NCI-H128 (cell line): Measurements from ENCODE around the gene FBXO10.
"Not testable (repeated sequence)": the region's sequence is repeated elsewhere in the genome, so short reads cannot be mapped to it uniquely, and the experiment has no call there.

Experiments
- DNase-seq: peaks from one replicate; lab custom pipeline; 2025; ENCODE audit not compliant: unreplicated experiment; lab: John Stamatoyannopoulos, UW

Gene FBXO10

DNA sequence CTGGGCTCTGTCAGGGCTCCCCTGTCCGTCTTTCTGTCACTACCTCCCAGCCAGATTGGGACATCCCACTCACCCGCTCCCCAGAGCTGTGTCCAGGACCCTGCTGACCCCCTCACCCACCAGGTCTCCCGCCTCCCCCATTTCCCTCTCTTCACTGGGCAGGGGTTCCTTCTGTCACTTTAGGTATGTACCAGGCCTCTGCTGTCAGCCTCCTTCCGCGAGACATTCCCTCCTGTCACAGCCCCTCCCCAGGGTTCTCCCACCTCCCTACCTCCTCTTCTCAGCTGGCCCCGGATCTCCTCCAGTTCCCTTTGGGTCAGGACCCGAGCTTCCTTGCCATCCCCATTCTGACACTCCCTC lies 89.9 kb downstream of the FBXO10 start:
- no peak for DNase-seq

DNA sequence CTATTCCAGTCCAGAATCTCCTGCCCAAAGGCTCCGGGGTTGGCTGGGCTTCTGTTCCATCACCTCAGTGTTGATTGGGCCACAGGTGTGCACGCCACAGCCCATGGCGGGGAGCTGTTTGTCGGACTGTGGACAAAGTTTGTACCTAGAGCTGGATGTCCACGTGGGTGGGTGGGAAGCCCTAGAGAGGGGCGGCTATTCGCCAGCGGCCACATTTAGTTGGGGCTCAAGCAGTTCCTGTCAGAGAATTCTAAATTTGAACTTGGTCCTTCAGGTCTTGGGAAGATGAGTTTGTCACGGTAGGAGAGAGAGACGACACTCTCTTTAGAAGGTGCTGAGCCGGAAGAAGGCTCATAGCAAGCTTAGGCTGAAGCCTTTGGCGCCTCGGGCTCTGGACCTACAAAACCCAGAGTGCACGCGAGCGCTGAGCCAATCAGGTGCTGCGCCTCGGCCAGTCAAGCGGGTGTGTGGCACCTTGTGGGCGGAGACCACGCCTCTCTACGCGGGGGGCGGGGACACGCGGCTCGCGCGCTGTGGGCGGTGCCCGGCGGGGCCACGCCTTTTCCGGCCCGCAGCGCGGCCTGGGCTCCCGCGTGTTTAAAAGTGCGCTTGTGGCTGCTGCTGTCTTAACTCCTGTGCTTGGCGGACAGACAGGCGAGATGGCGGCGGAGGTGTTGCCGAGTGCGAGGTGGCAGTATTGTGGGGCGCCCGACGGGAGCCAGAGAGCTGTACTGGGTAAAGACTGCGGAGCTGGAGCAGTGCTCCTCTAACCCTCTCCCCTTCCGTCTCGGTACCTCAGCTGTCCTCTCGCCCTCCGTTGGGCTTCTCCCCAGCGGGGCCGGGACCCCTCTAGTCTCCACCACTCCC lies 90.6 kb downstream of the FBXO10 start, which contains the start of gene POLR1E:
TSS of gene POLR1E (plus strand) at position 560 of the 867 bp plus-strand sequence. CDS start at position 660, 100 bp downstream.
- peak; percentile 96 for DNase-seq

DNA sequence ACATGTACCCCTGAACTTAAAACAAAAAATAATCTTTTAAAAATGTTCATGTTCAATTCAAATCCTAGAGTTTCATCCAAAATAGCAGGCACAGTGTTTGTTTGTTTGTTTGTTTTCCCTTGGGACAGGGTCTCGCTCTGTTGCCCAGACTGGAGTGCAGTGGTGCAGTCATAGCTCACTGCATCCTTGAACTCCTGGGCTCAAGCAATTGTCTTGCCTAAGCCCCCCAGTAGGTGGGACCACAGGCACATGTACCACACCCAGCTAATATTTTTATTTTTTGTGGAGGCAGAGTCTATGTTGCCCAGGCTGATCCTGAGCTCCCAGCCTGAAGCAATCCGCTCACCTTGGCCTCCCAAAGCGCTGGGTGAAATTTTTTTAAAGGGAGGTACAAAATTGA lies 95.4 kb downstream of the FBXO10 start:
- no peak for DNase-seq

DNA sequence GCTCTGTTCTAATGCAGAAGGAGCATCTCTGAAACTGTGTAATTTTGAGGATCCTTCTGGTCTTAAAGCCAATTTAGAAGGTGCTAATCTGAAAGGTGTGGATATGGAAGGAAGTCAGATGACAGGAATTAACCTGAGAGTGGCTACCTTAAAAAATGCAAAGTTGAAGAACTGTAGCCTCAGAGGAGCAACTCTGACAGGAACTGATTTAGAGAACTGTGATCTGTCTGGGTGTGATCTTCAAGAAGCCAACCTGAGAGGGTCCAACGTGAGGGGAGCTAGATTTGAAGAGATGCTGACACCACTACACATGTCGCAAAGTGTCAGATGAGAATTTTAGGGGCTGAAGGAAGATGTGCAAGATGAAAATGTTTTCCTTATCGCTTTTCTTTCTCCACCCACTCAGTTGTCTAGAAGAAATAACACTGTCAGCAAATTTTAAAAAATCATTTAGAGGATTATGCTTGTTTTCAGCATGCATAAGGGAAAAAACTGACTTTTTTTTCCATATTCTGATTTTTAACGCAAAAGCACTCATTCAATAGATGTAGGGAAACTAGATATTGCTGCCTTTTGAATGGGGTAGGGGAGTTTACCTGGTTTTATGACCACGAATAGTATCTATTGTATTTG lies 98.1 kb downstream of the FBXO10 start:
- DNase-seq: not testable (repeated sequence)

DNA sequence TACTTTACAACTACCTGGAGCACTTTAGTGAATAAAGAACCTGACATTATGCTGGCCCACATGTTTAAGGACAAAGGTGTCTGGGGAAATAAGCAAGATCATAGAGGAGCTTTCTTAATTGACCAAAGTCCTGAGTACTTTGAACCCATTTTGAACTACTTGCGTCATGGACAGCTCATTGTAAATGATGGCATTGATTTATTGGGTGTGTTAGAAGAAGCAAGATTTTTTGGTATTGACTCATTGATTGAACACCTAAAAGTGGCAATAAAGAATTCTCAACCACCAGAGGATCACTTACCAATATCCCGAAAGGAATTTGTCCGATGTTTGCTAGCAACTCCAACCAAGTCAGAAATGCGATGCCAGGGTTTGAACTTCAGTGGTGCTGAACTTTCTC lies 98.7 kb downstream of the FBXO10 start:
- DNase-seq: not testable (repeated sequence)

DNA sequence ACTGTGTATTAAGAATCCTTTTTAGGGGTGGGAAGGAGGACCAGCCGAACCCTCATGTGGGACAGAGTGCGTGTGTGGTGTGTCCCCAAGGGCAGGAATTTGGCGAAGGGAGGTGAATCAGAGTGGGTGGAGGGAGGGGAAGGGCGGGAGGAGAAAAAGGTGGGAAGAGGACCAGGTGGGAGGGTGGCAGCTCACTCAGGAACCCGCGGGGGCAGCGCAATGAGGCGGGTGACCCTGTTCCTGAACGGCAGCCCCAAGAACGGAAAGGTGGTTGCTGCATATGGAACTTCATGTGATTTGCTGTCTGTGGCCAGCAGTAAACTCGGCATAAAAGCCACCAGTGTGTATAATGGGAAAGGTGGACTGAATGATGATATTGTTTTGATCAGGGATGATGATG lies 99.2 kb downstream of the FBXO10 start:
- no peak for DNase-seq

DNA sequence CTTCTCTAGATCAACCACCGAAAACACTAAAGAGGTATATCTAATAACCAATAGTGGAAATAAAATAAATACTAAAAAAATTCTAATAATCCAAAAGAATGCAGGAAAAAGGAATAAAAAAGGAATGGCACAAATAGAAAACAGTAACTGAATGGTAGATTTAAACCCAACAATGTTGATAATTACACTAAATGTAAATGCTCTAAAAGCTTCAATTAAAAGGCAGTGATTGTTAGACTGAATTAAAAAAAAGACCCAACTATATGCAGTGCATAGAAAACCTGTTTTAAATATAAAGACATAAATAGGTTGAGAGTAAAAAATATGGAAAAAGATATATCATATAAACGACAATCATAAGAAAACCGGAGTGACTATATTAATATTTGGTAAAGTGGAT lies 101.7 kb downstream of the FBXO10 start:
- no peak for DNase-seq

DNA sequence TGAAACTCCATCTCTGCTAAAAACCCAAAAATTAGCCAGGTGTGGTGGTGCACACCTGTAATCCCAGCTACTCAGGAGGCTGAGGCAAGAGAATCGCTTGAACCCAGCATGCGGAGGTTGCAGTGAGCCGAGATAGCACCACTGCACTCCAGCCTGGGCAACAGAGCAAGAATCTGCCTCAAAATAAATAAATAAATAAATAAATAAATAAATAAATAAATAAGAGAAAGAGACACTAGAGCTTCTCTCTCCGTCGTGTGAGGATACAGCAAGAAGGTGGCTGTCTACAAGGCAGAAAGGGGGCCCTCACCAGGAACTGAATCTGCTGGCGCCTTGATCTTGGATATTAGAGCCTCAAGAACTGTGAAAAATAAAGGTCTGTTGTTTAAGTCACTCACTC lies 102.2 kb downstream of the FBXO10 start:
- not testable (repeated sequence) for DNase-seq

DNA sequence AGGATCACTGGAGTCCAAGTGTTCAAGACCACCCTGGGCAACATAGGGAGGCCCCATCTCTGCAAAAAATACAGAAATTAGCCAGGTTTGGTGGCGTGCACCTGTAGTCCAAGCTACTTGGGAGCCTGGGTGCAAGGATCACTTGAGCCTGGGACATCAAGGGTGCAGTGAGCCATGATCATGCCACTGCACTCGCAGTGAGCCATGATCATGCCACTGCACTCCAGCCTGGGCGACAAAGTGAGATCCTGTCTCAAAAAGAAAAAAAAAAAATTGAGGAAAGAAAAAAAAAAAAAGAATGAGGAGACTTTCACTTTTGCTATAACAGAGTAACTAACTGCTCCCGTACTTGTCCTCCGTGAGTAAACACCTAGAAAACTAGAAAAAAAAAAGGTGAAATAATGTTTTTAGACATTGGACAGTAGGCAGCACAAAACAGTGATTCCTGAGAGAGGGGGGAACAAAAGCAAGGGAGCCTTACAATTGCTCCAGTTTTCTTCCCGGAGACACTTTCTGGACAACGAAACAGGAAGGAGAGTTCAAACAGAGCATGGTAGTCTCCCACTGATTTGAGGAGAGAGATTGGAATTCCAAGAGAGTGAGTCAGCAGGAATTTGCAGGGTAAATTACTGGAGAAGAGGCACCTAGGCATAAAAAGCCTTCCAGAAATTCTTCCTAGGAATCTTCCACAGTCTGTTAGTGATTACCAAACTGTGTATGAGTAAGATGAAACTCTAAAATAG lies 104.1 kb downstream of the FBXO10 start:
- DNase-seq: no peak

DNA sequence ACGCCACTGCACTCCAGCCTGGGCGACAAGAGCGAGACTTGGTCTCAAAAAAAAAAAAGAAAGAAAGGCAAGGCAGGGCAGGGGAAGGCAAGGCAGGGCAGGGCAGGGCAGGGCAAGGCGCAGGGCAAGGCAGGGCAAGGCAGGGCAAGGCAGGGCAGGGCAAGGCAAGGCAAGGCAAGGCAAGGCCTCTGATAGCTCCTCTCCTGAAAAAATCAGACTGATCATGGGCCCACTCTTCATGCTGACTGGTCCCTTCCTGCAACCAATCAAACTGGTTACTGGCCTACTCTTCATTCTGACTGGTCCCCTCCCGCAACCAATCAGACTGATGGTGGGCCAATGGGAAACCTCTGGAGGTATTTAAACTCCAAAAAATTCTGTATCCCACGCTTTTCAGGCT lies 107.6 kb downstream of the FBXO10 start:
- no peak for DNase-seq

DNA sequence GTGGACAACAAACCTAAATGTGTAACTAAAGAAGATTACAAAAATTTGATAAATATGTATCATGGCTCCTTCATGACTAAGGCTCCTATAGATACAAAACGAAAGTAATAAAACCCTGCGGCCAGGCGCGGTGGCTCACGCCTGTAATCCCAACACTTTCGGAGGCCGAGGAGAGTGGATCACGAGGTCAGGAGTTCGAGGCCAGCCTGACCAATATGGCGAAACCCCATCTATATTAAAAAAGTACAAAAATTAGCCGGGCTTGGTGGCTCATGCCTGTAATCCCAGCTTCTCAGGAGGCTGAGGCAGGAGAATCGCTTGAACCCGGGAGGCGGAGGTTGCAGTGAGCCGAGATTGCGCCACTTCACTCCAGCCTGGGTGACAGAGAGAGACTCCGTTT lies 108.7 kb downstream of the FBXO10 start:
- not testable (repeated sequence) for DNase-seq

DNA sequence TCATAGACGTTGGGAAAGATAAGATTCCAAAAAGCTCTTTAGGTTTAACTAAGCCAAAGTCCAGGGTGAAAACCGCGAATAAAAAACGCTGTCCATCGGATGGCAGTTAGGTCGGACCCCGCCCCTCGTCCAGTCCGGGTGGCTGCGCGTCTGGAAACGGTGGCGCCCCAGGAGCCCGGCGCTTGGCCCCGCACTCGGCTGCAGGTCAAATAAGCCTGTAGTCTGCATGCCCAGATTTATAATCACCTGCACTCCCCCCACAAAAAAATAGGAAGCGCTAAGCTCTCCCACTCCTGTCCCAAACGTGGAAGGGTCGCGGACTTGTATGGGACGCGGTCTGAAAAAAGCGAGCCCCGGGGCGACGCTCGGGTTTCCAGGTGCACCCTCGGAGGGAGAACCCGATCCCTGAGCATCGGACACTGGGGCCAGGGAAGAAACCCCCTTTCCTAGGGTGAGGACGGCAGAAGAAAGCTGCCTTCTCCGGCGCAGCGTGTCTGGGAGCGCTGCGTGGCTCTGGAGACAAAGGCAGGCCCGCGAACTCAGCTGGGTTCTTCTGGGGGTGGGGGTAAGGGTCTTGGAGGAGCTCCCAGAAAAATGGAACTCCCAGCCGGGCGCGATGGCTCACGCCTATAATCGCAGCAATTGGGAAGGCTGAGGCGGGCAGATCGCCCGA lies 110.0 kb downstream of the FBXO10 start:
- no peak for DNase-seq

DNA sequence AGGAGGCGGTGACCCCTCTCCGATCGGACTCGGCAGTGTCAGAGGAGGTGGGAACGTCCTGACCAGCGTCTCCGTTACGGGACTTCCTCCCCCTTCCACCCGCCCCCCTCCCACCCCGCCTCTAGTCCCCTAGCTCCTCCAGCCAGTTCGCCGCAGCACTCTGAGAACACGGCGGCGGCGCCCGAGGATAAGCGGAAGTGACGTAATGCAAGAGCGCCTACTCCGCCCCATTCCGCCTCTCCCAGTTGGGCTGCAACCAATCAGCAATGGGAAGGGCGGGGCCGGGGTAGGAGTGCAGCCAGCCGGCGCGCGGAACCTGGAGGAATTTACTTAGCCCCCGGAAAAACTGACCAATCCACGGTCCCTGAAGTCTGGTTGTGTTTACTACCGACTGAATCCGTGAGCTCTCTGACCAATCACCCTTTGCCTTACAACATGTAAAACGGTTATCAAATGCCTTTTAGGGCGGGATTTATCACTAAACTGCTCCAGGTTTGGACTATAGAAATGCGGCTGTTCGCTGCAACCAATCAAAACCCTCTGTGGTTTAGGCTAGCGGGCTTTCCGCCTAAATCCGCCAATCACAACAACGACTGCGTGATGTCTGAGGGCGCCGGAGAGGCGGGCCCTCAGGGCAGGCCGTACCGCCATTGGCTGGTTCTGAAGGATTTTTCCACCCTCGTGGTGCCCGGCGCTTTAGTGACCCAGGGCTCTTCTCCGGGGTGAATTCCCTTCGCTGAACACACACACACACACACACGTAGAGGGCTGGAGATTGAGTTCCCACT lies 110.7 kb downstream of the FBXO10 start, which contains the start of gene ZBTB5:
TSS of gene ZBTB5 (minus strand) at position 202 of the 788 bp plus-strand sequence. CDS start 22,899 bp downstream, outside the sequence.
- peak; percentile 97 for DNase-seq

DNA sequence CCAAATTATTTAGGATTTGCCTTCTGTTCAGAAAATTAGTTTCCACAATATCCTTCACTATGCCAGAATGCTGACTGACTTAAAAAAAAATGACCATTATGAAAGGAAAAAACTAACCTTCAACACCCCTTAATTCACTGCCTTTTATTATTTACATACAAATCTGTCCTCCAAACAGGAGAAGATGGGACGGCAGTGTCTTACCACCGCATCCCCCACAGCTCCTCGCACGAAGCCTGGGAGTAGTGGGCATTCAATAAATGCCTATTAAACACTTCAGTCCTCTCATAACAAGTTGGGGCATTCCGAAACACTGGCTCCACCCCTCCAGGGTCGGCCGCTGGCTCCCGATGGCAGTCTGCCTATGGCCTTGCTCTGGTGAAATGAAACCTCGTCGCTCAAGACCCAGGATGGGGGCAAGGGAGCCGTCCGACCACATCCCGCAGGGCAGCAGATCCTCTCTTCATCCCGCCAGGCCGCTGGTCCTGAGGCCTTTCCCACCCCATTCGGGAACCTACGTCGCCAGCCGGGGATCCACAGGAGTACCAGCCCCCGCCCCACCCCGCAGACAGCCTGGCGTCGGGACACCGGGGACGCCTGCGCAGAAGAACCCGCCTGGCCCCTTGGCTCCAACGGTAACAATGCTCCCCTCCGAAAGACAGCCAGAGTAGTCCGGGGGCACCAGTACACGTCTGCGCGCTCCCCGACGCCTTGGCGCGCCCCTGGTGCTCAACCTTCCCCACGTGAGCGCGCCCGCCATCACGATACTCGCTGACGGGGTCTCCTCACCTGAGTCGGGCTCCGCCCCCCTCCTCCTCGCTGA lies 111.5 kb downstream of the FBXO10 start:
- peak; percentile 96 for DNase-seq

DNA sequence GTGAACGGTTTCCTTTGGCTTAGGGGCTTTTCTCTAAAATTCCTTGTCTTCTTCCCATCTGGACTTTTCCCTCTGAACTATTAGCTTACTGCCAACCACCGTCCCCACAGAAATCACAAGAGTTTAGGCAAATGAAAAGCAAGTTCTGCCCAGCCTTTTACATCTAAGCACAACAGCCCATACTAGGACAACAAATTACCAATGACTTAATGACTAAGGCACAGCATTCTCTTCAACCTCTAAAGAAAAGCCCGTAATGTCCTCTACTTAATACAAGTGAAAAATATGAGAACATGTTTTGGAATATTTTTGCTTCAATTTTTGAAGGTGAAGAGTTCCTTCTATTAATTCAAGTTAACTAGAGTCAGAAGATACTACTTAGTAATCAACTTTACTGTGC lies 112.2 kb downstream of the FBXO10 start:
- DNase-seq: no peak
